ENCODE results near the gene SPSB4. TPM values are rescaled to one million over a fixed set of nuclear protein-coding genes. Genes with fewer than 3 reads are reported as not detected.

SPSB4 gene
- total RNA-seq, 1 donor from 2014 or later: 0.98 TPM

DNA sequence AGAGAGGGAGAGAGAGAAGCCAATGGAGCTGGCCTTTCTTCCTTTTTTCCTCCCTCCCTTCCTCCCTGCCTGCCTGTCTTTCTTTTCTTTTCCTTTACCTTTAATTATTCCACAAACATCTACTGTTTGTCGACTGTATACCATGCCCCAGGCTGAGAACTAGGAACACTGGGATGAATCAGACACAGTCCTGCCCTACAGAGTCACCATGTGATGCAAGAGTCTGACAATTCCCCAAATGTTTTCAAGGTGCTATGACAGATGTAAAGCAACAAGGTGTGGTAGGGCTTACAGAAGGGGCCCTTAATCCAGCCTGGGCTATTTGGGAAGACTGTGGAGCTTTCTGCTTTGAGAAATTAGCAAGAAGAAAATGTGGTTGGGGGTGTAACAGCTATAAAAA, 4.0 kb upstream of the SPSB4 start:
- peaks cover 14% of the 10 kb centered on the region for H3K4me1 ChIP-seq
- H3K27me3 ChIP-seq: no peaks in the 10 kb centered on the region
- H3K27ac ChIP-seq: no peak overlapping the region
- no peaks in the 10 kb centered on the region for H3K9me3 ChIP-seq
- H3K36me3 ChIP-seq: no peaks in the 10 kb centered on the region
- no peak for DNase-seq (ENCODE audit: extremely low spot score in 2 of 2)
- no peak overlapping the region for H3K4me3 ChIP-seq
- intact Hi-C loops (cut with DNase I): no loop called here
- TF ChIP-seq POLR2AphosphoS5 (IDR thresholded peaks at IDR 0.05; ENCODE audit: insufficient read depth in 1 of 2, low read depth in 1 of 2) (no peak), POLR2A (IDR thresholded peaks at IDR 0.05) (no peak)
- TF ChIP-seq, protein P1, sequence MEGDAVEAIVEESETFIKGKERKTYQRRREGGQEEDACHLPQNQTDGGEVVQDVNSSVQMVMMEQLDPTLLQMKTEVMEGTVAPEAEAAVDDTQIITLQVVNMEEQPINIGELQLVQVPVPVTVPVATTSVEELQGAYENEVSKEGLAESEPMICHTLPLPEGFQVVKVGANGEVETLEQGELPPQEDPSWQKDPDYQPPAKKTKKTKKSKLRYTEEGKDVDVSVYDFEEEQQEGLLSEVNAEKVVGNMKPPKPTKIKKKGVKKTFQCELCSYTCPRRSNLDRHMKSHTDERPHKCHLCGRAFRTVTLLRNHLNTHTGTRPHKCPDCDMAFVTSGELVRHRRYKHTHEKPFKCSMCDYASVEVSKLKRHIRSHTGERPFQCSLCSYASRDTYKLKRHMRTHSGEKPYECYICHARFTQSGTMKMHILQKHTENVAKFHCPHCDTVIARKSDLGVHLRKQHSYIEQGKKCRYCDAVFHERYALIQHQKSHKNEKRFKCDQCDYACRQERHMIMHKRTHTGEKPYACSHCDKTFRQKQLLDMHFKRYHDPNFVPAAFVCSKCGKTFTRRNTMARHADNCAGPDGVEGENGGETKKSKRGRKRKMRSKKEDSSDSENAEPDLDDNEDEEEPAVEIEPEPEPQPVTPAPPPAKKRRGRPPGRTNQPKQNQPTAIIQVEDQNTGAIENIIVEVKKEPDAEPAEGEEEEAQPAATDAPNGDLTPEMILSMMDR (IDR thresholded peaks at IDR 0.05): no peak

DNA sequence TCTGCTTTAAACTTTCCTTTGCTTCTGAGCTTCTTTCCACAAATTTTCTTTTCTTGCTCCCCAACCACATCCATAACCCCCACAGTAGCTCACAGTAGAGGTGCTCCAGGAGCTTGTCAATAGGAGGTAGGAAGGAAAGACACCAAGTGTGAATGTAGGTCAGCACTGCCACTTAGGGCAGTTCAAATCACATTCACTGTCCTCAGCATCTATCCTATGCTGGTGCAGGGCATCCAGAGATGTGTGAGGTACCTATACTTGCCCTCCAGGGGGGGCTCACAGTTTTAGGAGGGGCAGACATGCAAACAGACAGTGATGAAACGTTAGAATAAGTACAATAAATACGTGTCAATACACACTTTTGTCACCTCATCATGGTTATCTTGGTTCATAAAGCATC, 1.5 kb upstream of the SPSB4 start:
- TF ChIP-seq POLR2A (IDR thresholded peaks at IDR 0.05) (no peak), POLR2AphosphoS5 (IDR thresholded peaks at IDR 0.05; ENCODE audit: insufficient read depth in 1 of 2, low read depth in 1 of 2) (no peak)
- TF ChIP-seq, protein P1 (IDR thresholded peaks at IDR 0.05): no peak
- Histone ChIP-seq H3K27ac (no peak overlapping the region), H3K9me3 (no peaks in the 10 kb centered on the region), H3K4me3 (no peak overlapping the region), H3K36me3 (no peaks in the 10 kb centered on the region), H3K27me3 (peaks cover 7% of the 10 kb centered on the region), H3K4me1 (peaks cover 24% of the 10 kb centered on the region)
- intact Hi-C loops (cut with DNase I): no loop called here
- no peak for DNase-seq (ENCODE audit: extremely low spot score in 2 of 2)

DNA sequence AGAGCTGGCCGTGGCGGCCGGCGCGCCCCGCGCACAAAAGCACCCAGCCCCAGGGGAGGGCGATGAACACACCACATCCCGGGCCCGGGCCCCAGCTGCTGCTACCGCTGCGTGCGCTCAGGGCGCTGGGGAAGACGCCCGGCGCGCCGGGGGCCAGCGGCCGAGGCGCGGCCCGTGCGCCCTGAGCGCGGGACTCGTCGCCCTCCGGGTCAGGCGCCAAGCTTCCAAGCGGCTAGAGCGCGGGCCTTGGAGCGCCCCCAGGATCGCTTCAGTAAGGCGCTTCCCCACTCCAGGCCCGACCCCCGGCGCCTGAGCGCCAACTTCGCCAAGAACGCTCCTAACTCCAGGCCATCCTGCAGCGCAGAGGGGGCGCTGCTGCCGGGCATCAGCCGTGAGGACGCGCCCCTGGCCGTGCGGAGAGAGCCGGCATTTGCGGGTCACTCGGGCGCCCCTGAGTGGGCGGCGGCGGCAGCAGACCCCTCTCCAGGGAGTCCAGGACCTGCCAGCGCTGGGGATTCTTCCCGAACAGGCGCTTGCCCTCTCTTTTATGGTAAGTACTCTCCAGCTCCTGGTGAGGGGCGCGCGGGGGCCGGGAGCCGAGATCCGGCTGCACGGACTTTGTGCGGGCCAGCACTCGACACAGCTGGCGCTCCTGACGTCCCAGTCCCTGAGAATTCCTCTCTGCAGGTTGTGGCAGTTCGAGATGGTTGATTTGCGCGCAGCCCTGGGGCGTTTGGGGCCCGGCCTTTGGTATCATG, 475 bp downstream of the SPSB4 start:
- Histone ChIP-seq H3K27me3 (peaks cover 7% of the 10 kb centered on the region), H3K9me3 (no peaks in the 10 kb centered on the region)
- intact Hi-C loops (cut with DNase I): no loop called here

DNA sequence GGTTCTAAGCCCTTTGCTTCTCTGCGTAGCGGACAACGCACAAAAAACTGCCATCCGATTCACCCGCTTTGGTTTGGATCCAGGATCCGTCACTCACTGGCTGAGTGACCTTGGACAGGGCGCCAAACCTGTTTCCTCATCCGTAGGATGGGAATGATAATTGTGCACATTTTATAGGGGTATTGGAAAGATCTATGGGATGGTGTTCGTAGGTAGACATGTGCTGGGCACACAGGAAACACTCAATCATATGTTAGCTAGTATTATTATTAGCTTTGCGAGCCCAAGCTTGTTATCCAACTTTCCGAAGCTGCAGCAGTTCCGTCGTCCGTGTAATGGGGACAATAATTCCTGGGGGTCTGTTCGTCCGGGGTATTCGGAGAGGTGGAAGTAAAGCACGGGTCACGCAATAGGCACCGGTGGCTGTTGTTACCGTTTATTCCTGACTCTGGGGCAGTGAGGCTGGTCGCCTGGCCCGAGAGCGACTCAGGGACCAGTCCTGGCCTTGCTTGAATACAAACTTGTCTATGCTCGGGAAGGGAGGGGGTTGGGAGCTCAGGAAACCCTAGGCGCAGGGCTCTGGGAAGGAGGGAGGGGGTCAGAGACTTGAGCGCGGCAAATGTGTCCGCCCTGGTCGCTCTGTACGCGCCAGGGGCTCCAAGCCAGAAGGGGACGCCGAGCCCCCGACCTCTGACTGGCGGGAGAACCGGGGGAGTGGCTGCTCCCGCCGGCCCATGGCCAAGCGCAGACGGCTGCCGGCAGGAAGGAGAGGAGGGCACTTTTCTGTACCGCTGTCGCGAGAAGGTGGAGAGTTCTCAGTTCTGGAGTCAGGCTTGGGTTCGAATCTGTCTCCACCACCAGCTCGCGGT, 1.3 kb downstream of the SPSB4 start:
- H3K4me3 ChIP-seq: peak overlapping the region; percentile 34 to 35
- H3K27me3 ChIP-seq: peaks cover 7% of the 10 kb centered on the region
- DNase-seq (ENCODE audit: extremely low spot score in 2 of 2): no peak
- no peaks in the 10 kb centered on the region for H3K36me3 ChIP-seq
- H3K9me3 ChIP-seq: no peaks in the 10 kb centered on the region
- peaks cover 24% of the 10 kb centered on the region for H3K4me1 ChIP-seq
- intact Hi-C loops (cut with DNase I): no loop called here
- TF ChIP-seq, protein P1 (IDR thresholded peaks at IDR 0.05): no peak
- H3K27ac ChIP-seq: no peak overlapping the region

More for the DNA sequence above, 475 bp downstream of the SPSB4 start:
- no peaks in the 10 kb centered on the region for H3K36me3 ChIP-seq
- H3K4me3 ChIP-seq: peak overlapping the region; percentile 34 to 35
- DNase-seq (ENCODE audit: extremely low spot score in 2 of 2): no peak
- TF ChIP-seq POLR2AphosphoS5 (IDR thresholded peaks at IDR 0.05; ENCODE audit: insufficient read depth in 1 of 2, low read depth in 1 of 2) (no peak), POLR2A (IDR thresholded peaks at IDR 0.05) (no peak)
- H3K27ac ChIP-seq: no peak overlapping the region
- H3K4me1 ChIP-seq: peaks cover 24% of the 10 kb centered on the region

DNA sequence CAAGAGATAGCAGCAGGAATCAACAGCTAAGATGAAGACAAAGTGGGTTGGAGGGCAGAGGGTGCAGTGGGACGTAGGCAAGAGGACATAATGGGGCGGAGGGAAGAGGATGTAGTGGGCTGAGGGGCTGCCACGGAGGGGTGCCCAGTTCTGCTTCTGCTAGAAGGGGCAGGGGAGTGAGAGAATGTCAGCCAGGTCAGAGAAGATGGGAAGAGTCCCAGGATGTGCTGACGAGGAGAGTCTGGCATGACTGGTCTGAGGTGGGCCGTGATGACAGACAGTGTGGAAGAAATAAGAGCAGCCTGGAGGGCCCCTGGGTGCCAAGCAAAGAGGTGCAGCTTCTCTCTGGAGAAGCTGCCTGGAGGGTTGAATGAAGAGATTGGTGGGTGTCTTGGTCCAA, 4.0 kb downstream of the SPSB4 start:
- Histone ChIP-seq H3K4me1 (peaks cover 24% of the 10 kb centered on the region), H3K36me3 (no peaks in the 10 kb centered on the region), H3K4me3 (no peak overlapping the region), H3K9me3 (no peaks in the 10 kb centered on the region), H3K27ac (no peak overlapping the region), H3K27me3 (peaks cover 7% of the 10 kb centered on the region)
- peak in 1 of 2 donors; percentile 70 for DNase-seq (ENCODE audit: extremely low spot score in 2 of 2)
- TF ChIP-seq POLR2AphosphoS5 (IDR thresholded peaks at IDR 0.05; ENCODE audit: insufficient read depth in 1 of 2, low read depth in 1 of 2) (no peak), POLR2A (IDR thresholded peaks at IDR 0.05) (no peak)
- TF ChIP-seq, protein P1 (IDR thresholded peaks at IDR 0.05): no peak
- intact Hi-C loops (cut with DNase I): no loop called here

Measured in vagina (tissue), 2 donors.